Liver (tissue), 9 donors: ENCODE data around the gene SMCO4. TPM values are rescaled to one million over a fixed set of nuclear protein-coding genes. Genes with fewer than 3 reads are reported as not detected.
A peak's percentile ranks its signal among the peaks of the same experiment; 100 is the strongest.

Experiments
- DNase-seq: peaks from one replicate; pipeline ENCODE4 v3.0.0-alpha.2; 2017; ENCODE audit warnings: low spot score
- H3K27ac ChIP-seq, 2 donors: one replicate each; pipeline ENCODE4 v1.7.0; 2013; ENCODE audit warnings: inconsistent platforms in 2 of 2, low read length in 2 of 2, control low read depth in 1 of 2, low read depth in 1 of 2, mild to moderate bottlenecking in 1 of 2
- H3K27me3 ChIP-seq, 4 donors: one replicate each; pipeline versions ENCODE4 v1.6.1 to v1.7.0; 2013; ENCODE audit warnings: low read length in 3 of 4, inconsistent platforms in 1 of 4, mild to moderate bottlenecking in 1 of 4, moderate library complexity in 1 of 4; ENCODE audit not compliant: control insufficient read depth in 4 of 4, insufficient read depth in 4 of 4
- H3K36me3 ChIP-seq, 4 donors: one replicate each; pipeline versions ENCODE4 v1.6.1 to v1.7.0; 2013; ENCODE audit warnings: low read length in 3 of 4, mild to moderate bottlenecking in 3 of 4, low read depth in 1 of 4, moderate library complexity in 1 of 4; ENCODE audit not compliant: control insufficient read depth in 4 of 4, insufficient read depth in 3 of 4
- H3K4me1 ChIP-seq, 4 donors: one replicate each; pipeline versions ENCODE4 v1.6.1 to v1.7.0; 2013; ENCODE audit warnings: low read length in 3 of 4, mild to moderate bottlenecking in 3 of 4, moderate library complexity in 1 of 4; ENCODE audit not compliant: control insufficient read depth in 4 of 4, insufficient read depth in 4 of 4
- H3K4me3 ChIP-seq, 3 donors: one replicate each; pipeline versions ENCODE4 v1.6.1 to v1.7.0; 2013; ENCODE audit warnings: low read length in 3 of 3, control low read depth in 1 of 3, low read depth in 1 of 3, mild to moderate bottlenecking in 1 of 3
- H3K9ac ChIP-seq, 2 donors: one replicate each; pipeline ENCODE4 v1.7.0; 2013; ENCODE audit warnings: low read length in 2 of 2, mild to moderate bottlenecking in 2 of 2, moderate library complexity in 2 of 2, control low read depth in 1 of 2, low read depth in 1 of 2
- H3K9me3 ChIP-seq, 4 donors: one replicate each; pipeline versions ENCODE4 v1.6.1 to v1.7.0; 2013; ENCODE audit warnings: low read length in 3 of 4; ENCODE audit not compliant: control insufficient read depth in 4 of 4
- ATF3 ChIP-seq: IDR thresholded peaks from 2 replicates; pipeline ENCODE4 v1.6.1; 2016; ENCODE audit warnings: antibody characterized with exemption
- CTCF ChIP-seq: fragments of 150-350 bp; IDR thresholded peaks from 2 replicates; pipeline ENCODE4 v1.5.1; 2017; ENCODE audit warnings: improper control_type of control experiment, low read depth, low read length; ENCODE audit not compliant: missing input control
- EGR1 ChIP-seq, 2 donors: IDR thresholded peaks; 2 replicates each; pipeline ENCODE4 v1.6.1; 2016 to 2018; ENCODE audit warnings: antibody characterized with exemption in 2 of 2, low read depth in 2 of 2
- FOXA1 ChIP-seq: IDR thresholded peaks from 2 replicates; pipeline ENCODE4 v1.6.1; 2016; ENCODE audit warnings: antibody characterized with exemption
- FOXA2 ChIP-seq: IDR thresholded peaks from 2 replicates; pipeline ENCODE4 v1.6.1; 2016; ENCODE audit warnings: antibody characterized with exemption
- GABPA ChIP-seq, 2 donors: IDR thresholded peaks in 1 of 2; conservative IDR thresholded peaks in 1 of 2; 2 replicates each; pipeline ENCODE4 v1.6.1; 2016; ENCODE audit warnings: antibody characterized with exemption in 2 of 2, mild to moderate bottlenecking in 1 of 2, moderate library complexity in 1 of 2
- HNF4A ChIP-seq, 2 donors: conservative IDR thresholded peaks; 2 replicates each; pipeline ENCODE4 v1.6.1; 2016; ENCODE audit warnings: antibody characterized with exemption in 2 of 2, mild to moderate bottlenecking in 2 of 2
- HNF4G ChIP-seq: IDR thresholded peaks from 2 replicates; pipeline ENCODE4 v1.6.1; 2016; ENCODE audit warnings: antibody characterized with exemption
- JUND ChIP-seq, 2 donors: IDR thresholded peaks; 2 replicates each; pipeline ENCODE4 v1.6.1; 2016; ENCODE audit warnings: antibody characterized with exemption in 2 of 2
- MAX ChIP-seq: IDR thresholded peaks from 2 replicates; pipeline ENCODE4 v1.6.1; 2016; ENCODE audit warnings: antibody characterized with exemption
- NR2F2 ChIP-seq: IDR thresholded peaks from 2 replicates; pipeline ENCODE4 v1.6.1; 2016; ENCODE audit warnings: antibody characterized with exemption
- RAD21 ChIP-seq, 2 donors: IDR thresholded peaks; 2 replicates each; pipeline ENCODE4 v1.6.1; 2016; ENCODE audit warnings: antibody characterized with exemption in 2 of 2, mild to moderate bottlenecking in 2 of 2
- REST ChIP-seq: IDR thresholded peaks from 2 replicates; pipeline ENCODE4 v1.6.1; 2016; ENCODE audit warnings: antibody characterized with exemption, mild to moderate bottlenecking
- RXRA ChIP-seq, 2 donors: IDR thresholded peaks; 2 replicates each; pipeline ENCODE4 v1.6.1; 2017 to 2018; ENCODE audit warnings: antibody characterized with exemption in 2 of 2, mild to moderate bottlenecking in 1 of 2
- SP1 ChIP-seq: IDR thresholded peaks from 2 replicates; pipeline ENCODE4 v1.6.1; 2018; ENCODE audit warnings: antibody characterized with exemption, mild to moderate bottlenecking
- TAF1 ChIP-seq: conservative IDR thresholded peaks from 2 replicates; pipeline ENCODE4 v1.6.1; 2016; ENCODE audit warnings: antibody characterized with exemption, mild to moderate bottlenecking
- YY1 ChIP-seq: IDR thresholded peaks from 2 replicates; pipeline ENCODE4 v1.6.1; 2016; ENCODE audit warnings: antibody characterized with exemption, mild to moderate bottlenecking
- ZBTB33 ChIP-seq: IDR thresholded peaks from 2 replicates; pipeline ENCODE4 v1.6.1; 2016; ENCODE audit warnings: antibody characterized with exemption
- WGBS: extraction: QIAGEN DNeasy Blood & Tissue Kit; methylation state at CpG from one replicate; pipeline ENCODE4 v1.1.7; 2013; 5-methylcytosine and 5-hydroxymethylcytosine counted together
- polyA plus RNA-seq, 2 donors: library from polyadenylated mRNA; stranded (reverse) in 1 of 2; unstranded in 1 of 2; fragments of 200-250 nt in 1 of 2; fragments of >200 nt in 1 of 2; fragmentation: Nextera tagmentation in 1 of 2; extraction: Ambion mirVana in 1 of 2; gene quantifications; one replicate each; pipeline versions ENCODE4 v1.2.1 to v1.2.3, GENCODE V29; 2013 to 2015
- total RNA-seq, 2 donors: library from RNA; depleted of rRNA; stranded (reverse); fragments of >200 nt; gene quantifications; one replicate each; pipeline ENCODE4 v1.2.3, GENCODE V29; 2014
- donor health status: healthy.
- donor health status: healthy.
- donor health status: healthy.
- donor health status: healthy.
- donor health status: healthy.

Gene SMCO4
- total and polyA plus RNA-seq, 4 donors, result 21.2 to 98.8 (median 47.9) TPM

- DNase-seq, result no peak
- Histone ChIP-seq H3K9ac (no peak overlapping the region), H3K27ac (no peak overlapping the region), H3K4me3 (no peak overlapping the region), H3K36me3 (no peaks in the 10 kb centered on the region), H3K4me1 (peaks cover 5 to 31% (median 20%) of the 10 kb centered on the region in 4 donors), H3K27me3 (no peaks in the 10 kb centered on the region), H3K9me3 (no peaks in the 10 kb centered on the region)
- 91% methylated on average over 1 of the region's 1 CpG for WGBS
- no peak for TF ChIP-seq RXRA (IDR thresholded peaks at IDR 0.05)
- TF ChIP-seq FOXA2, result no peak
- TF ChIP-seq RAD21 (IDR thresholded peaks at IDR 0.05), result no peak
- TF ChIP-seq FOXA1, result no peak
- TF ChIP-seq ATF3, result no peak
- TF ChIP-seq REST, result no peak
- TF ChIP-seq CTCF, result no peak
- no peak for TF ChIP-seq GABPA (IDR thresholded peaks at IDR 0.05 in 1 of 2, conservative IDR thresholded peaks at IDR 0.05 in 1 of 2)
- no peak for TF ChIP-seq ZBTB33
- TF ChIP-seq HNF4G, result no peak
- no peak for TF ChIP-seq YY1
- TF ChIP-seq HNF4A (conservative IDR thresholded peaks at IDR 0.05), result no peak
- TF ChIP-seq NR2F2, result no peak
- no peak for TF ChIP-seq TAF1
- no peak for TF ChIP-seq SP1
- TF ChIP-seq EGR1 (IDR thresholded peaks at IDR 0.05; ENCODE audit: low read depth in 2 of 2), result no peak
- no peak for TF ChIP-seq MAX
- no peak for TF ChIP-seq JUND (IDR thresholded peaks at IDR 0.05)
Measured at GRCh38 chr11:93572171-93572570, 29.0 kb upstream of the SMCO4 start.

- peaks cover 5 to 33% (median 23%) of the 10 kb centered on the region in 4 donors for H3K4me1 ChIP-seq
- H3K9ac ChIP-seq, result no peak overlapping the region
- no peaks in the 10 kb centered on the region for H3K36me3 ChIP-seq
- no peaks in the 10 kb centered on the region for H3K9me3 ChIP-seq
- H3K27me3 ChIP-seq, result no peaks in the 10 kb centered on the region
- no peak for TF ChIP-seq RXRA (IDR thresholded peaks at IDR 0.05)
- no peak for TF ChIP-seq ZBTB33
- peak overlapping the region in 1 of 2 donors; percentile 88 for H3K27ac ChIP-seq
- H3K4me3 ChIP-seq, result no peak overlapping the region
- 96% methylated on average over 7 of the region's 7 CpGs for WGBS
- no peak for DNase-seq
Measured at GRCh38 chr11:93571612-93572011, 28.4 kb upstream of the SMCO4 start.
